SH-SY5Y (cell line): ENCODE data around the gene ST3GAL6.

ENCODE experiments used
- GATA2 ChIP-seq: IDR thresholded peaks from 2 replicates; pipeline ENCODE4 v1.6.1; 2011; ENCODE audit warnings: mild to moderate bottlenecking, low read depth, low read length
- GATA3 ChIP-seq: IDR thresholded peaks from 2 replicates; pipeline ENCODE4 v1.6.1; 2011; ENCODE audit warnings: low read depth, mild to moderate bottlenecking, low read length, moderate library complexity

DNA sequence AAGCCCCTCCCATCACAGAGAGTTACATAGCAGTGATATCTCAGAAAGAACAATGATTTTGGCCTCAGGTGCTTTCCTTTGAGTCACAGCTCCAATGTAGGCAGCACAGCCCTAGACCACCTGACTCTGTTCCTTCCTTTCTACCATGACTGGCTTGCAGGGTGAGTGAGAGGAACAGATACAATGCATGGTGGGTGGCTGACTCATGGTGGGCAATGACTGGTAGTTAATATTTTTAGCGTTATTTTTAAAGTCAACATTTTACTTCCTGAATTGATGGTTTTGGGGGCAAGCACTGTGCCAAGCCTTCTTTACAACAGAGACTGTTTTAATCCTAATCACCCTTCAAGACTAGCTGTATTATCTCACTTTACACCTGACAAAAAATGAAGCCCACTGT, 32.8 kb upstream of the ST3GAL6 start:
- TF ChIP-seq GATA3 (no peak), GATA2 (no peak)
